Endothelial cell of umbilical vein (primary cell): ENCODE results near the gene HOXA3. TPM values are rescaled to one million over a fixed set of nuclear protein-coding genes. Genes with fewer than 3 reads are reported as not detected.

Experiments
- BruUV-seq: library from RNA; stranded (reverse); fragments of 400-500 nt; replicated peaks from 2 replicates; lab custom pipeline; 2021; lab: Mats Ljungman, UMichigan
- CTCF ChIA-PET: fragments of 300-600, 350-600 bp; sonication (Branson Sonifier 250); formaldehyde crosslinking; loops from one replicate; lab custom pipeline; 2021; ENCODE audit warnings: antibody characterized with exemption, inconsistent platforms; lab: Charles Lee
- POLR2A ChIA-PET: fragments of 300-600, 350-600 bp; sonication (Branson Sonifier 250); formaldehyde crosslinking; loops from one replicate; lab custom pipeline; 2021; ENCODE audit warnings: antibody characterized with exemption, inconsistent platforms; lab: Charles Lee
- DNase-seq: peaks from one replicate; pipeline ENCODE4 v3.0.0-alpha.2; 2011; ENCODE audit warnings: low read depth, low spot score
- FAIRE-seq: peaks from 2 replicates; lab custom pipeline; 2011; peaks lifted over from hg19 to GRCh38; lab: Jason Lieb, UNC
- H2AFZ ChIP-seq: 2 replicates; pipeline ENCODE4 v1.6.0; 2012; ENCODE audit warnings: low read depth, low read length, control low read depth, inconsistent platforms
- H3K27ac ChIP-seq: 2 replicates; pipeline ENCODE4 v1.5.1; 2011; ENCODE audit warnings: low read depth, mild to moderate bottlenecking, control low read depth, low read length, moderate library complexity; ENCODE audit not compliant: insufficient read depth
- H3K27me3 ChIP-seq, 2 experiments: 2 replicates each; pipeline versions ENCODE4 v1.6.0 to v1.6.1; 2011; ENCODE audit warnings: low read length in 2 of 2, mixed read lengths in 1 of 2; ENCODE audit not compliant: control insufficient read depth in 2 of 2, insufficient read depth in 2 of 2
- H3K36me3 ChIP-seq, 2 experiments: 2 replicates in 1 of 2; 3 replicates in 1 of 2; pipeline ENCODE4 v1.5.1; 2011; ENCODE audit warnings: low read length in 2 of 2, mild to moderate bottlenecking in 1 of 2, moderate library complexity in 1 of 2; ENCODE audit not compliant: control insufficient read depth in 2 of 2, insufficient read depth in 2 of 2; ENCODE audit errors: extremely low read depth in 1 of 2
- H3K4me1 ChIP-seq: 3 replicates; pipeline ENCODE4 v1.5.1; 2011; ENCODE audit warnings: mild to moderate bottlenecking, low read length; ENCODE audit not compliant: control insufficient read depth, insufficient read depth; ENCODE audit errors: extremely low read depth
- H3K4me2 ChIP-seq: 2 replicates; pipeline ENCODE4 v1.6.1; 2011; ENCODE audit warnings: low read length, control low read depth, mixed read lengths; ENCODE audit not compliant: insufficient read depth
- H3K4me3 ChIP-seq, 3 experiments: fragments of 200-600 bp in 1 of 3; sonication (generic), shearing (Covaris generic) in 1 of 3; replicated peaks in 1 of 3; 2 replicates each; pipeline ENCODE4 v1.5.1; 2011 to 2016; ENCODE audit warnings: control low read depth in 3 of 3, low read length in 3 of 3, mild to moderate bottlenecking in 2 of 3, inconsistent platforms in 1 of 3, low read depth in 1 of 3, moderate library complexity in 1 of 3; ENCODE audit not compliant: insufficient read depth in 1 of 3
- H3K79me2 ChIP-seq: 2 replicates; pipeline ENCODE4 v1.6.0; 2012; ENCODE audit warnings: low read length, inconsistent platforms; ENCODE audit not compliant: control insufficient read depth, insufficient read depth
- H3K9ac ChIP-seq: replicated peaks from 2 replicates; pipeline ENCODE3; 2011; ENCODE audit warnings: low read length, control low read depth; ENCODE audit not compliant: insufficient read depth; ENCODE audit errors: extremely low read depth
- H3K9me1 ChIP-seq: replicated peaks from 3 replicates; pipeline ENCODE4 v1.6.0; 2011; ENCODE audit warnings: mild to moderate bottlenecking, low read length; ENCODE audit not compliant: control insufficient read depth, insufficient read depth; ENCODE audit errors: extremely low read depth
- H3K9me3 ChIP-seq: replicated peaks from 2 replicates; pipeline ENCODE4 v1.5.1; 2012; ENCODE audit warnings: low read length, inconsistent platforms; ENCODE audit not compliant: control insufficient read depth, insufficient read depth
- H4K20me1 ChIP-seq: replicated peaks from 2 replicates; pipeline ENCODE3; 2011; ENCODE audit warnings: mild to moderate bottlenecking, low read length; ENCODE audit not compliant: control insufficient read depth, insufficient read depth; ENCODE audit errors: extremely low read depth
- CTCF ChIP-seq, 2 donors: IDR thresholded peaks; 1 replicate in 1 of 2; 2 replicates in 1 of 2; pipeline ENCODE4 v1.5.1; 2011; ENCODE audit warnings: low read length in 2 of 2, mild to moderate bottlenecking in 2 of 2, moderate library complexity in 2 of 2, control low read depth in 1 of 2, inconsistent platforms in 1 of 2, low read depth in 1 of 2; ENCODE audit not compliant: insufficient read depth in 1 of 2; ENCODE audit errors: extremely low read depth in 1 of 2
- EZH2 ChIP-seq: IDR thresholded peaks from 2 replicates; pipeline ENCODE4 v1.6.1; 2012; ENCODE audit warnings: borderline replicate concordance, low read depth, mild to moderate bottlenecking, moderate library complexity, low read length, inconsistent platforms; ENCODE audit not compliant: severe bottlenecking
- FOS ChIP-seq: IDR thresholded peaks from 2 replicates; pipeline ENCODE4 v1.6.1; 2011; ENCODE audit warnings: mild to moderate bottlenecking, low read length, moderate library complexity, borderline replicate concordance; ENCODE audit not compliant: insufficient read depth
- GATA2 ChIP-seq: IDR thresholded peaks from 2 replicates; pipeline ENCODE4 v1.7.0; 2011; ENCODE audit warnings: low read depth, mild to moderate bottlenecking, moderate library complexity, mixed read lengths, low read length; ENCODE audit not compliant: insufficient read length, insufficient read depth
- JUN ChIP-seq: IDR thresholded peaks from 2 replicates; pipeline ENCODE4 v1.6.1; 2011; ENCODE audit warnings: borderline replicate concordance, low read depth; ENCODE audit not compliant: insufficient read length, insufficient read depth
- MYC ChIP-seq: IDR thresholded peaks from one replicate; pipeline ENCODE4 v1.6.1; 2011; ENCODE audit warnings: mild to moderate bottlenecking, low read depth, low read length
- POLR2A ChIP-seq: IDR thresholded peaks from 2 replicates; pipeline ENCODE4 v1.6.1; 2012; ENCODE audit warnings: low read depth, mild to moderate bottlenecking, control low read depth, low read length
- POLR2AphosphoS5 ChIP-seq: IDR thresholded peaks from 2 replicates; pipeline ENCODE4 v1.6.1; 2012; ENCODE audit warnings: low read depth, mild to moderate bottlenecking, control low read depth, low read length, moderate library complexity; ENCODE audit not compliant: insufficient read depth
- dilution Hi-C: fragments of 300-500 bp; cut with MboI; formaldehyde crosslinking; loops from one replicate; pipeline ENCODE4 v1.15.0; 2019; ENCODE audit warnings: low sequenced_read_pairs; ENCODE audit not compliant: extremely low pct_ligation_motif_present
- intact Hi-C: fragments of 100-400 bp; cut with micrococcal nuclease; formaldehyde crosslinking; loops from one replicate; pipeline ENCODE4 v1.10.0; 2022
- polyA plus RNA-seq, 4 experiments: library from polyadenylated mRNA; depleted of rRNA in 3 of 4; stranded (reverse) in 3 of 4; unstranded in 1 of 4; fragments of >200 nt; gene quantifications; 2 replicates each; pipeline versions ENCODE4 v1.2.1 to v1.2.3, GENCODE V29; 2011 to 2012; ENCODE audit warnings: missing spikeins in 1 of 4
- total RNA-seq: library from RNA; stranded (reverse); gene quantifications from 2 replicates; pipeline ENCODE4 v1.2.3, GENCODE V29; 2021
- TF ChIP-seq, protein P1 (sequence below): IDR thresholded peaks from 2 replicates; pipeline ENCODE4 v1.6.1; 2011; ENCODE audit not compliant: insufficient read depth, insufficient read length

Gene HOXA3
- total and polyA plus RNA-seq, 2 donors (not counting 3 experiments of a cell fraction or from before 2014, with no cell fraction given) = 4.7 to 14.0 TPM

GRCh38 chr7:27123477-27124053 is 28.8 kb downstream of the HOXA3 start:
- Histone ChIP-seq H3K9me3 (no peaks in the 10 kb centered on the region), H3K9ac (peak overlapping the region; percentile 81), H3K4me3 (peak overlapping the region in 1 of 3 experiments; percentile 68), H3K4me2 (peak overlapping the region; percentile 92), H3K4me1 (peaks cover 80% of the 10 kb centered on the region), H3K36me3 (peaks cover 0 to 4% of the 10 kb centered on the region in 2 experiments), H4K20me1 (no peaks in the 10 kb centered on the region), H3K27me3 (no peaks in the 10 kb centered on the region), H3K79me2 (peaks cover 68% of the 10 kb centered on the region), H3K9me1 (no peaks in the 10 kb centered on the region), H2AFZ (no peak overlapping the region), H3K27ac (peak overlapping the region; percentile 96)
- peak; percentile 4 for FAIRE-seq
- dilution Hi-C loops = no loop called here
- intact Hi-C loops = loop anchor here (1.0 kb wide), 1 partner anchor 8 kb away; no protein-coding TSS in a partner anchor
- no peak for DNase-seq
- TF ChIP-seq MYC = no peak
- peak; percentile 50 for TF ChIP-seq POLR2A
- TF ChIP-seq POLR2AphosphoS5 = no peak
- CTCF ChIA-PET = interaction anchor here (1.2 to 9.1 kb wide), 3 partner anchors 17 to 27 kb away, joined by 3 to 70 read pairs (median 3); no protein-coding TSS in a partner anchor
- POLR2A ChIA-PET = no interaction called here
- no TSS peak for BruUV-seq

DNA sequence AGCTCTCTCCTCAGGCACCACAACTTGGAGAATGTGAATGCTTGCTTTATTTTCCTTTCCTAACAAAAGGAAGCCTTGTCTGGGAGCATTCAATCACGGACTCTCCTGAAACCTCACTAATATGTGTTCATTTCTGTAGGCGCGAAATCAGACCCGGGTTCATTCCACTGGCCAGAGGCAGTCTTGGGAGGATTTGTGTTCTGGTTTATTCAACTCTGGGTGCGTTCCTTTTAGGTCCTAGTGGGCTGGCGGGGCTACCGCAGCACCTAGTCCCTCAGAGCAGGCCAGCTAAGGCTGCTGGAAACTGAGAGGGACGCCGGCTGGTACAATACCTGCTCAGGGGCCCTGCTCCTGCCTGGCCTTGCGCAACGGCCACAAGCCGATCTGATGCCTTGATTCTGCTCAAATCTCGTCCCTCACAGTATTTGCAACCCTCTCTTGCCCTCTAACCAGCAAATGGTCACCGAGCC is 29.3 kb downstream of the HOXA3 start:
- TF ChIP-seq POLR2AphosphoS5 = no peak
- TF ChIP-seq GATA2 = no peak
- TF ChIP-seq, protein P1, sequence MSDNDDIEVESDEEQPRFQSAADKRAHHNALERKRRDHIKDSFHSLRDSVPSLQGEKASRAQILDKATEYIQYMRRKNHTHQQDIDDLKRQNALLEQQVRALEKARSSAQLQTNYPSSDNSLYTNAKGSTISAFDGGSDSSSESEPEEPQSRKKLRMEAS = no peak
- no peak for TF ChIP-seq JUN
- no peak for TF ChIP-seq EZH2
- no peak for TF ChIP-seq FOS
- no peak for TF ChIP-seq CTCF (IDR thresholded peaks at IDR 0.05; ENCODE audit: extremely low read depth in 1 of 2, insufficient read depth in 1 of 2, low read depth in 1 of 2, low read length in 2 of 2)
- no peak for TF ChIP-seq POLR2A
- TF ChIP-seq MYC = no peak
- BruUV-seq = no TSS peak
- Histone ChIP-seq H3K79me2 (peaks cover 68% of the 10 kb centered on the region), H3K9me1 (no peaks in the 10 kb centered on the region), H3K36me3 (peaks cover 0 to 3% of the 10 kb centered on the region in 2 experiments), H4K20me1 (no peaks in the 10 kb centered on the region), H3K4me1 (peaks cover 85% of the 10 kb centered on the region), H3K9me3 (no peaks in the 10 kb centered on the region), H3K4me2 (peak overlapping the region; percentile 92), H2AFZ (no peak overlapping the region), H3K27ac (peak overlapping the region; percentile 96), H3K27me3 (no peaks in the 10 kb centered on the region), H3K4me3 (peak overlapping the region in 2 of 3 experiments; percentile 12 to 68), H3K9ac (peak overlapping the region; percentile 81)
- ChIA-PET POLR2A (interaction anchor here (1.2 kb wide), 1 partner anchor 24 kb away, joined by 4 read pairs; no protein-coding TSS in a partner anchor), CTCF (interaction anchor here (0.7 to 9.1 kb wide), 4 partner anchors 16 to 24 kb away, joined by 3 to 70 read pairs (median 3); no protein-coding TSS in a partner anchor)
- dilution Hi-C loops = no loop called here
- no peak for DNase-seq
- intact Hi-C loops = no loop called here
- peak; percentile 35 for FAIRE-seq
